Loucy (cell line): ENCODE results near the gene SLC16A9.

Source experiments
- H2AFZ ChIP-seq: fragments of 200-600 bp; sonication (generic); 2 replicates; pipeline ENCODE4 v1.6.0; 2016; ENCODE audit warnings: antibody characterized with exemption, mild to moderate bottlenecking, low read length, moderate library complexity
- H3F3A ChIP-seq: fragments of 200-600 bp; 2 replicates; pipeline ENCODE4 v1.6.0; 2016; ENCODE audit warnings: antibody characterized with exemption, low read depth, mild to moderate bottlenecking
- H3K27me3 ChIP-seq: fragments of 200-600 bp; sonication (generic); 2 replicates; pipeline ENCODE4 v1.6.1; 2014; ENCODE audit warnings: low read length, mild to moderate bottlenecking; ENCODE audit not compliant: insufficient read depth, poor library complexity, severe bottlenecking
- H3K36me3 ChIP-seq: fragments of 200-600 bp; sonication (generic); 2 replicates; pipeline ENCODE4 v1.6.1; 2016; ENCODE audit warnings: low read length; ENCODE audit not compliant: insufficient read depth
- H3K4me1 ChIP-seq: fragments of 200-600 bp; sonication (generic); 2 replicates; pipeline ENCODE4 v1.5.1; 2014; ENCODE audit warnings: low read length, mild to moderate bottlenecking; ENCODE audit not compliant: insufficient read depth, poor library complexity, severe bottlenecking
- H3K4me2 ChIP-seq: fragments of 200-600 bp; sonication (generic); 2 replicates; pipeline ENCODE4 v1.6.0; 2014; ENCODE audit warnings: antibody characterized with exemption, low read length, low read depth, mild to moderate bottlenecking; ENCODE audit not compliant: poor library complexity, severe bottlenecking
- H3K4me3 ChIP-seq: fragments of 200-600 bp; sonication (generic); 2 replicates; pipeline ENCODE4 v1.5.1; 2014; ENCODE audit warnings: low read length, mild to moderate bottlenecking, mixed read lengths; ENCODE audit not compliant: poor library complexity, severe bottlenecking
- H3K79me2 ChIP-seq: fragments of 200-600 bp; sonication (generic); 2 replicates; pipeline ENCODE4 v1.6.1; 2014; ENCODE audit warnings: low read length; ENCODE audit not compliant: insufficient read depth
- H3K9ac ChIP-seq: fragments of 200-600 bp; sonication (generic); 2 replicates; pipeline ENCODE4 v1.6.0; 2014; ENCODE audit warnings: mild to moderate bottlenecking, low read depth, low read length, moderate library complexity; ENCODE audit not compliant: poor library complexity, severe bottlenecking
- H3K9me2 ChIP-seq: fragments of 200-600 bp; sonication (generic); replicated peaks from 2 replicates; pipeline ENCODE4 v1.6.1; 2016; ENCODE audit warnings: low read depth, low read length, mixed read lengths
- H3K9me3 ChIP-seq: fragments of 200-600 bp; sonication (generic); 2 replicates; pipeline ENCODE4 v1.6.1; 2014; ENCODE audit warnings: mild to moderate bottlenecking, antibody characterized with exemption, low read length, low read depth; ENCODE audit not compliant: insufficient read depth
- H4K20me1 ChIP-seq: fragments of 200-600 bp; sonication (generic); 2 replicates; pipeline ENCODE4 v1.6.0; 2014; ENCODE audit warnings: antibody characterized with exemption, low read length, mild to moderate bottlenecking; ENCODE audit not compliant: insufficient read depth, poor library complexity, severe bottlenecking
- CTCF ChIP-seq: fragments of 200-600 bp; sonication (generic); conservative IDR thresholded peaks from 2 replicates; pipeline ENCODE4 v1.5.1; 2014; ENCODE audit warnings: mild to moderate bottlenecking, antibody characterized with exemption, low read length
- EZH2phosphoT487 ChIP-seq: fragments of 200-600 bp; IDR thresholded peaks from 2 replicates; pipeline ENCODE4 v1.6.1; 2018; ENCODE audit warnings: antibody characterized with exemption, mild to moderate bottlenecking, moderate library complexity, borderline replicate concordance

The SLC16A9 gene

GRCh38 chr10:59631882-59632807, 77.5 kb downstream of the SLC16A9 start:
- H3K9ac ChIP-seq = no peak overlapping the region
- no peak overlapping the region for H2AFZ ChIP-seq
- no peaks in the 10 kb centered on the region for H3K27me3 ChIP-seq
- H3F3A ChIP-seq = no peaks in the 10 kb centered on the region
- no peaks in the 10 kb centered on the region for H4K20me1 ChIP-seq
- H3K4me3 ChIP-seq = no peak overlapping the region
- no peak overlapping the region for H3K4me2 ChIP-seq
- H3K4me1 ChIP-seq = no peaks in the 10 kb centered on the region
- no peaks in the 10 kb centered on the region for H3K36me3 ChIP-seq
- H3K9me3 ChIP-seq = no peaks in the 10 kb centered on the region
- no peak for TF ChIP-seq EZH2phosphoT487
- TF ChIP-seq CTCF = no peak
- no peaks in the 10 kb centered on the region for H3K9me2 ChIP-seq
- no peaks in the 10 kb centered on the region for H3K79me2 ChIP-seq

- no peaks in the 10 kb centered on the region for H3K9me3 ChIP-seq
- no peak overlapping the region for H3K4me3 ChIP-seq
- H3K36me3 ChIP-seq = no peaks in the 10 kb centered on the region
- no peak for TF ChIP-seq EZH2phosphoT487
- no peak for TF ChIP-seq CTCF
- no peaks in the 10 kb centered on the region for H3K79me2 ChIP-seq
- H3K9me2 ChIP-seq = no peaks in the 10 kb centered on the region
- no peaks in the 10 kb centered on the region for H4K20me1 ChIP-seq
- no peak overlapping the region for H3K4me2 ChIP-seq
- H2AFZ ChIP-seq = no peak overlapping the region
- H3K4me1 ChIP-seq = no peaks in the 10 kb centered on the region
- H3K9ac ChIP-seq = no peak overlapping the region
- H3F3A ChIP-seq = no peaks in the 10 kb centered on the region
- H3K27me3 ChIP-seq = no peaks in the 10 kb centered on the region
These were observed 78.4 kb downstream of the SLC16A9 start for GRCh38 chr10:59631237-59631636.

GRCh38 chr10:59628965-59629364, 80.7 kb downstream of the SLC16A9 start:
- Histone ChIP-seq H3F3A (no peaks in the 10 kb centered on the region), H3K4me3 (no peak overlapping the region), H3K4me1 (no peaks in the 10 kb centered on the region), H3K9me2 (no peaks in the 10 kb centered on the region), H2AFZ (no peak overlapping the region), H3K79me2 (no peaks in the 10 kb centered on the region), H3K36me3 (no peaks in the 10 kb centered on the region), H3K27me3 (no peaks in the 10 kb centered on the region), H3K9me3 (no peaks in the 10 kb centered on the region), H3K9ac (no peak overlapping the region), H4K20me1 (no peaks in the 10 kb centered on the region), H3K4me2 (no peak overlapping the region)
- TF ChIP-seq CTCF (no peak), EZH2phosphoT487 (no peak)
